Lower leg skin (tissue), 3 donors: Measurements from ENCODE around the gene HEY2.

ENCODE experiments used
- POLR2A ChIP-seq, 2 donors: fragments of 450-650 bp; IDR thresholded peaks; one replicate each; pipeline ENCODE4 v1.6.1; 2016 to 2017; ENCODE audit warnings: antibody characterized with exemption in 2 of 2, mild to moderate bottlenecking in 1 of 2, moderate library complexity in 1 of 2
- TF ChIP-seq, protein P1 (sequence below), 3 donors: fragments of 450-650 bp; IDR thresholded peaks; one replicate each; pipeline ENCODE4 v1.5.1; 2016; ENCODE audit warnings: antibody characterized with exemption in 3 of 3, mild to moderate bottlenecking in 3 of 3, moderate library complexity in 2 of 3

DNA sequence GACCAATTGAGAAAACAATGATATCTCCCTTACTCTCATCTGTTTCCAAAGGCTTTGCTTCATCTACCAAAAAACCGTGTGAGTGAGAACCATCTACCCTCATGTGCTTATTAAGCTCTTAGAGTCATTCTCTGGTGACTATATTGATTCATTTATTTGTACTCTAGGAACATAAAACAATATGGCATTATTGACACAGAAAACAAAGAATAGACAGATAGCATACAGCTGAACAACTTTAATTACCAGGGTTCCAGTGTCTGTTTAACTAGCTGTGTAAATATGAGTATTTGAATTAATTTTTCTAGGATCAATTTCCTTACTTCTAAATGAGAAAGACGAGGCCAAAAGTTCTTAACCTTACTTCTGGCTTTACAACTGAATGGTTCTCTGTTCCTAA is 31.3 kb upstream of the HEY2 start:
- TF ChIP-seq, protein P1, sequence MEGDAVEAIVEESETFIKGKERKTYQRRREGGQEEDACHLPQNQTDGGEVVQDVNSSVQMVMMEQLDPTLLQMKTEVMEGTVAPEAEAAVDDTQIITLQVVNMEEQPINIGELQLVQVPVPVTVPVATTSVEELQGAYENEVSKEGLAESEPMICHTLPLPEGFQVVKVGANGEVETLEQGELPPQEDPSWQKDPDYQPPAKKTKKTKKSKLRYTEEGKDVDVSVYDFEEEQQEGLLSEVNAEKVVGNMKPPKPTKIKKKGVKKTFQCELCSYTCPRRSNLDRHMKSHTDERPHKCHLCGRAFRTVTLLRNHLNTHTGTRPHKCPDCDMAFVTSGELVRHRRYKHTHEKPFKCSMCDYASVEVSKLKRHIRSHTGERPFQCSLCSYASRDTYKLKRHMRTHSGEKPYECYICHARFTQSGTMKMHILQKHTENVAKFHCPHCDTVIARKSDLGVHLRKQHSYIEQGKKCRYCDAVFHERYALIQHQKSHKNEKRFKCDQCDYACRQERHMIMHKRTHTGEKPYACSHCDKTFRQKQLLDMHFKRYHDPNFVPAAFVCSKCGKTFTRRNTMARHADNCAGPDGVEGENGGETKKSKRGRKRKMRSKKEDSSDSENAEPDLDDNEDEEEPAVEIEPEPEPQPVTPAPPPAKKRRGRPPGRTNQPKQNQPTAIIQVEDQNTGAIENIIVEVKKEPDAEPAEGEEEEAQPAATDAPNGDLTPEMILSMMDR (IDR thresholded peaks at IDR 0.05) = no peak
- no peak for TF ChIP-seq POLR2A (IDR thresholded peaks at IDR 0.05)
